ENCODE data around the gene SPESP1.
"Not testable (repeated sequence)": the region's sequence is repeated elsewhere in the genome, so short reads cannot be mapped to it uniquely, and the experiment has no call there.

SPESP1 gene

GRCh38 chr15:68966996-68967395 is 36.7 kb downstream of the SPESP1 start:
- no peak for DNase-seq

- no peak for DNase-seq
These were observed 37.6 kb downstream of the SPESP1 start for GRCh38 chr15:68967948-68968347.

GRCh38 chr15:68969298-68969697 is 39.0 kb downstream of the SPESP1 start:
- no peak for DNase-seq

- no peak for DNase-seq
These were observed 42.1 kb downstream of the SPESP1 start for GRCh38 chr15:68972201-68973065.

- DNase-seq, result not testable (repeated sequence)
These were observed 45.4 kb downstream of the SPESP1 start for GRCh38 chr15:68975651-68976160.

GRCh38 chr15:68977426-68977825 is 47.1 kb downstream of the SPESP1 start:
- not testable (repeated sequence) for DNase-seq

- no peak for DNase-seq
These were observed 48.7 kb downstream of the SPESP1 start for GRCh38 chr15:68979006-68979405.

- no peak for DNase-seq
These were observed 49.5 kb downstream of the SPESP1 start for GRCh38 chr15:68979816-68980215.

- DNase-seq, result no peak
These were observed 50.5 kb downstream of the SPESP1 start for GRCh38 chr15:68980786-68981185.

GRCh38 chr15:68981941-68982340 is 51.6 kb downstream of the SPESP1 start:
- no peak for DNase-seq

- no peak for DNase-seq
These were observed 52.7 kb downstream of the SPESP1 start for GRCh38 chr15:68982976-68983563.

- peak; percentile 84 for DNase-seq
These were observed 53.7 kb downstream of the SPESP1 start for GRCh38 chr15:68983961-68984481.

GRCh38 chr15:68984586-68984985 is 54.3 kb downstream of the SPESP1 start:
- DNase-seq, result peak; percentile 72

GRCh38 chr15:68985361-68985891 is 55.1 kb downstream of the SPESP1 start:
- no peak for DNase-seq

GRCh38 chr15:68986322-68986721 is 56.0 kb downstream of the SPESP1 start:
- no peak for DNase-seq

- DNase-seq, result no peak
These were observed 56.8 kb downstream of the SPESP1 start for GRCh38 chr15:68987120-68987519.

GRCh38 chr15:68987676-68988075 is 57.4 kb downstream of the SPESP1 start:
- no peak for DNase-seq

- no peak for DNase-seq
These were observed 59.4 kb downstream of the SPESP1 start for GRCh38 chr15:68989541-68990230.

GRCh38 chr15:68990231-68990991 is 60.1 kb downstream of the SPESP1 start:
- no peak for DNase-seq

GRCh38 chr15:68990992-68991500 is 60.7 kb downstream of the SPESP1 start:
- no peak for DNase-seq

GRCh38 chr15:68991723-68992122 is 61.4 kb downstream of the SPESP1 start:
- DNase-seq, result no peak

GRCh38 chr15:68992696-68993095 is 62.4 kb downstream of the SPESP1 start:
- no peak for DNase-seq

Data from kidney glomerular epithelial cell (primary cell).